HCT116 (cell line): ENCODE measurements around the gene NEK11. TPM values are rescaled to one million over a fixed set of nuclear protein-coding genes. Genes with fewer than 3 reads are reported as not detected.

Source experiments
- ATAC-seq: fragments of 200-7000 bp; cut with Tn5 transposase; 2 replicates; pipeline ENCODE4 v1.9.1; 2020; ENCODE audit warnings: mild to moderate bottlenecking, moderate library complexity
- BruUV-seq: library from RNA; stranded (reverse); fragments of 400-500 nt; replicated peaks from 2 replicates; lab custom pipeline; 2021; lab: Mats Ljungman, UMichigan
- CTCF ChIA-PET: fragments of 300-600 bp; sonication (Branson Sonifier 250); formaldehyde crosslinking; loops from one replicate; lab custom pipeline; 2021; ENCODE audit warnings: antibody characterized with exemption; lab: Charles Lee
- POLR2A ChIA-PET: fragments of 300-600, 350-600 bp; sonication (Branson Sonifier 250); formaldehyde crosslinking; loops from one replicate; lab custom pipeline; 2021; ENCODE audit warnings: antibody characterized with exemption; lab: Charles Lee
- RAD21 ChIA-PET, 2 experiments: fragments of 300-600 bp; sonication (Branson Sonifier 250); formaldehyde crosslinking; loops; one replicate each; lab custom pipeline; 2023; ENCODE audit warnings: low total read pairs in 2 of 2; ENCODE audit not compliant: uncharacterized antibody in 2 of 2, unreplicated experiment in 2 of 2, low non-redundant PET in 1 of 2; lab: Charles Lee
- DNase-seq: peaks from one replicate; pipeline ENCODE4 v3.0.0-alpha.2; 2010; ENCODE audit warnings: low read depth, low spot score
- H2AFZ ChIP-seq: fragments of 200-600 bp; shearing (Covaris generic), sonication (generic); 2 replicates; pipeline ENCODE4 v1.6.1; 2017; ENCODE audit warnings: low read depth, mixed run types, mixed read lengths, antibody characterized with exemption, low read length; ENCODE audit not compliant: poor library complexity, severe bottlenecking
- H3K27ac ChIP-seq: 2 replicates; pipeline ENCODE4 v1.5.1; 2012; ENCODE audit warnings: low read depth, low read length
- H3K27me3 ChIP-seq: fragments of 200-600 bp; sonication (generic); 2 replicates; pipeline ENCODE4 v1.6.1; 2016; ENCODE audit warnings: mixed run types, low read length, mixed read lengths; ENCODE audit not compliant: insufficient read depth
- H3K36me3 ChIP-seq, 2 experiments: fragments of 200-500 bp in 1 of 2; fragments of 200-600 bp in 1 of 2; sonication (Bioruptor generic) in 1 of 2; sonication (generic) in 1 of 2; 2 replicates each; pipeline versions ENCODE4 v1.5.1 to v1.6.1; 2014 to 2016; ENCODE audit warnings: low read length in 2 of 2, inconsistent platforms in 1 of 2, mixed read lengths in 1 of 2, mixed run types in 1 of 2; ENCODE audit not compliant: insufficient read depth in 2 of 2, control insufficient read depth in 1 of 2
- H3K4me1 ChIP-seq, 2 experiments: fragments of 200-600 bp in 1 of 2; sonication (generic) in 1 of 2; 2 replicates each; pipeline versions ENCODE4 v1.5.1 to v1.6.1; 2012 to 2017; ENCODE audit warnings: low read length in 2 of 2, inconsistent platforms in 1 of 2, mild to moderate bottlenecking in 1 of 2, mixed read lengths in 1 of 2, mixed run types in 1 of 2, moderate library complexity in 1 of 2; ENCODE audit not compliant: insufficient read depth in 2 of 2, control insufficient read depth in 1 of 2
- H3K4me2 ChIP-seq: fragments of 200-600 bp; sonication (generic); 2 replicates; pipeline ENCODE4 v1.6.1; 2017; ENCODE audit warnings: mixed run types, low read length, mixed read lengths
- H3K4me3 ChIP-seq, 2 experiments: fragments of 200-600 bp in 1 of 2; sonication (generic) in 1 of 2; replicated peaks in 1 of 2; 2 replicates each; pipeline ENCODE4 v1.5.1; 2011 to 2016; ENCODE audit warnings: low read length in 2 of 2, control low read depth in 1 of 2, low read depth in 1 of 2, mild to moderate bottlenecking in 1 of 2, mixed read lengths in 1 of 2, mixed run types in 1 of 2
- H3K79me2 ChIP-seq: fragments of 200-600 bp; sonication (generic); 2 replicates; pipeline ENCODE4 v1.6.1; 2017; ENCODE audit warnings: mild to moderate bottlenecking, mixed run types, low read length, moderate library complexity, mixed read lengths; ENCODE audit not compliant: insufficient read depth
- H3K9ac ChIP-seq: fragments of 200-600 bp; sonication (generic); 2 replicates; pipeline ENCODE4 v1.6.1; 2016; ENCODE audit warnings: low read length, mixed read lengths
- H3K9me2 ChIP-seq: fragments of 200-600 bp; sonication (generic), shearing (Covaris generic); 2 replicates; pipeline ENCODE4 v1.6.1; 2017; ENCODE audit warnings: mixed run types, mild to moderate bottlenecking, moderate library complexity; ENCODE audit not compliant: insufficient read depth
- H3K9me3 ChIP-seq, 2 experiments: fragments of 200-500 bp in 1 of 2; fragments of 200-600 bp in 1 of 2; sonication (Bioruptor generic) in 1 of 2; sonication (generic) in 1 of 2; 2 replicates each; pipeline ENCODE4 v1.6.1; 2014 to 2017; ENCODE audit warnings: low read length in 2 of 2, mixed read lengths in 2 of 2, inconsistent platforms in 1 of 2, low read depth in 1 of 2, mild to moderate bottlenecking in 1 of 2, mixed run types in 1 of 2, moderate library complexity in 1 of 2; ENCODE audit not compliant: control insufficient read depth in 1 of 2, insufficient read depth in 1 of 2
- H4K20me1 ChIP-seq: fragments of 200-600 bp; sonication (generic), shearing (Covaris generic); 2 replicates; pipeline ENCODE4 v1.6.1; 2017; ENCODE audit warnings: mixed run types, mild to moderate bottlenecking, moderate library complexity; ENCODE audit not compliant: insufficient read depth
- EGR1 ChIP-seq: IDR thresholded peaks from 2 replicates; pipeline ENCODE4 v1.6.1; 2012; ENCODE audit warnings: low read depth
- EZH2phosphoT487 ChIP-seq: fragments of 200-600 bp; IDR thresholded peaks from 2 replicates; pipeline ENCODE4 v1.6.1; 2018; ENCODE audit warnings: antibody characterized with exemption, borderline replicate concordance
- POLR2AphosphoS5 ChIP-seq: IDR thresholded peaks from 2 replicates; pipeline ENCODE4 v1.6.1; 2011; ENCODE audit warnings: mild to moderate bottlenecking, low read depth, low read length, moderate library complexity
- SP1 ChIP-seq: IDR thresholded peaks from 2 replicates; pipeline ENCODE4 v1.6.1; 2012; ENCODE audit warnings: low read depth
- intact Hi-C: fragments of 100-400 bp; cut with micrococcal nuclease; formaldehyde crosslinking; loops from 2 replicates; pipeline ENCODE4 v1.10.0; 2022
- total RNA-seq: library from RNA; stranded (reverse); gene quantifications from one replicate; pipeline ENCODE4 v1.2.1, GENCODE V29; 2021; ENCODE audit not compliant: unreplicated experiment
- TF ChIP-seq, protein P1 (sequence below): IDR thresholded peaks from 2 replicates; pipeline ENCODE4 v1.6.1; 2012; ENCODE audit warnings: low read depth

Gene NEK11
- total RNA-seq, 1 experiment from 2014 or later, result 3.1 TPM

DNA sequence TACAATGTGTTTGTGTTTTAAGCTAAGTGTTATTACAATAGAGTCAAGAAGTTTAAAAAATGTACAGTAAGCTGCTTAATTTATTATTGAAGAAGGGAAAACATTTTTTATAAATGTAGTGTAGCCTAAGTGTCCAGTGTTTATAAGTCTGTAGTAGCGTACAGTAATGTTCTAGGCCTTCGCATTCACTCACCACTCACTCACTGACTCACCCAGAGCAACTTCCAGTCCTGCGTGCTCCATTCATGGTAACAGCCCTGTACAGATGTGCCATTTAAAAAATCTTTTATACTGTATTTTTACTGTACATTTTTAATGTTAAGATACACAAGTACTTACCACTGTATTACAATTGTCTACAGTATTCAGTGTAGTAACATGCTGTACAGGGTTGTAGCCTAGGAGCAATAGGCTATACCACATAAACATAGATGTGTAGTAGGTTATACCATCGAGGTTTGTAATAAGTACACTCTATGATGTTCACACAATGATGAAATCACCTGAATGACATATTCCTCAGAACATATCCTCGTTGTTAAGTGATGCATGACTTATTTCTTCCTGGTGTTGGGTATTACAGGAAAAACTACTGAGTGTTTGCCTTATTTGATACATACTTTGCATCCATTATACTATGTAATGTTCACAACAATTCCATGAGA lies 198.3 kb downstream of the NEK11 start:
- no TSS peak for BruUV-seq
- no peaks in the 10 kb centered on the region for H3K79me2 ChIP-seq
- ChIA-PET RAD21 (no interaction called here), CTCF (no interaction called here), POLR2A (no interaction called here)
- DNase-seq, result no peak
- no peaks in the 10 kb centered on the region for H3K9me2 ChIP-seq
- H3K27ac ChIP-seq, result no peak overlapping the region
- H3K9me3 ChIP-seq, result no peaks in the 10 kb centered on the region
- no peak overlapping the region for H3K4me3 ChIP-seq
- no peaks in the 10 kb centered on the region for H4K20me1 ChIP-seq
- no peak overlapping the region for H3K4me2 ChIP-seq
- TF ChIP-seq SP1 (no peak), EZH2phosphoT487 (no peak), POLR2AphosphoS5 (no peak)
- H3K27me3 ChIP-seq, result no peaks in the 10 kb centered on the region
- no peak for ATAC-seq
- no peaks in the 10 kb centered on the region for H3K4me1 ChIP-seq
- H3K36me3 ChIP-seq, result no peaks in the 10 kb centered on the region
- H3K9ac ChIP-seq, result no peak overlapping the region
- intact Hi-C loops, result no loop called here
- no peak overlapping the region for H2AFZ ChIP-seq

DNA sequence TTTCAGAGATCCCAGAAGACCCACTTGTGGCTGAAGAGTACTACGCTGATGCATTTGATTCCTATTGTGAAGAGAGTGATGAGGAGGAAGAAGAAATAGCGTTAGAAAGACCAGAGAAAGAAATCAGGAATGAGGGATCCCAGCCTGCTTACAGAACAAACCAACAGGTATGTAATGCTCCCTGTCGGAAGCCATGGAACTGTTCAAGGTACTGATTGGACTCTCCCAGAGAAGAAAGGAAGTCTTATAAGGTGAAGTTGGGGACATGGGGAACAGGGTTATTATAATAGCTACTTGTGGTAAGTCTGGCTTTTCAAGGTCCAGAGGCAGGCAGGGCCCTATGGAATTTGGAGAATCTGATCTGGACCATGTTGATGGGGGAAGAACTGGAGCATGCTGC lies 201.8 kb downstream of the NEK11 start:
- H3K27ac ChIP-seq, result no peak overlapping the region
- H3K36me3 ChIP-seq, result no peaks in the 10 kb centered on the region
- H3K9ac ChIP-seq, result no peak overlapping the region
- ChIA-PET CTCF (no interaction called here), POLR2A (no interaction called here), RAD21 (no interaction called here)
- ATAC-seq (no peak), DNase-seq (no peak)
- no peaks in the 10 kb centered on the region for H3K9me2 ChIP-seq
- no peaks in the 10 kb centered on the region for H3K4me1 ChIP-seq
- intact Hi-C loops, result no loop called here
- no peak overlapping the region for H3K4me2 ChIP-seq
- TF ChIP-seq EGR1, result no peak
- no peak for TF ChIP-seq POLR2AphosphoS5
- TF ChIP-seq, protein P1, sequence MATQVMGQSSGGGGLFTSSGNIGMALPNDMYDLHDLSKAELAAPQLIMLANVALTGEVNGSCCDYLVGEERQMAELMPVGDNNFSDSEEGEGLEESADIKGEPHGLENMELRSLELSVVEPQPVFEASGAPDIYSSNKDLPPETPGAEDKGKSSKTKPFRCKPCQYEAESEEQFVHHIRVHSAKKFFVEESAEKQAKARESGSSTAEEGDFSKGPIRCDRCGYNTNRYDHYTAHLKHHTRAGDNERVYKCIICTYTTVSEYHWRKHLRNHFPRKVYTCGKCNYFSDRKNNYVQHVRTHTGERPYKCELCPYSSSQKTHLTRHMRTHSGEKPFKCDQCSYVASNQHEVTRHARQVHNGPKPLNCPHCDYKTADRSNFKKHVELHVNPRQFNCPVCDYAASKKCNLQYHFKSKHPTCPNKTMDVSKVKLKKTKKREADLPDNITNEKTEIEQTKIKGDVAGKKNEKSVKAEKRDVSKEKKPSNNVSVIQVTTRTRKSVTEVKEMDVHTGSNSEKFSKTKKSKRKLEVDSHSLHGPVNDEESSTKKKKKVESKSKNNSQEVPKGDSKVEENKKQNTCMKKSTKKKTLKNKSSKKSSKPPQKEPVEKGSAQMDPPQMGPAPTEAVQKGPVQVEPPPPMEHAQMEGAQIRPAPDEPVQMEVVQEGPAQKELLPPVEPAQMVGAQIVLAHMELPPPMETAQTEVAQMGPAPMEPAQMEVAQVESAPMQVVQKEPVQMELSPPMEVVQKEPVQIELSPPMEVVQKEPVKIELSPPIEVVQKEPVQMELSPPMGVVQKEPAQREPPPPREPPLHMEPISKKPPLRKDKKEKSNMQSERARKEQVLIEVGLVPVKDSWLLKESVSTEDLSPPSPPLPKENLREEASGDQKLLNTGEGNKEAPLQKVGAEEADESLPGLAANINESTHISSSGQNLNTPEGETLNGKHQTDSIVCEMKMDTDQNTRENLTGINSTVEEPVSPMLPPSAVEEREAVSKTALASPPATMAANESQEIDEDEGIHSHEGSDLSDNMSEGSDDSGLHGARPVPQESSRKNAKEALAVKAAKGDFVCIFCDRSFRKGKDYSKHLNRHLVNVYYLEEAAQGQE, result no peak
- no peak overlapping the region for H2AFZ ChIP-seq
- no peak overlapping the region for H3K4me3 ChIP-seq
- no peaks in the 10 kb centered on the region for H3K27me3 ChIP-seq
- no peaks in the 10 kb centered on the region for H4K20me1 ChIP-seq
- H3K79me2 ChIP-seq, result no peaks in the 10 kb centered on the region
- H3K9me3 ChIP-seq, result no peaks in the 10 kb centered on the region
- BruUV-seq, result no TSS peak
